ENCODE measurements around the gene OR8K3. TPM values are rescaled to one million over a fixed set of nuclear protein-coding genes. Genes with fewer than 3 reads are reported as not detected.

The OR8K3 gene
- total and polyA plus RNA-seq, 2 donors (not counting 3 experiments of a cell fraction or from before 2014, with no cell fraction given) = not detected

- Histone ChIP-seq H3K27me3 (ENCODE audit: control insufficient read depth in 2 of 2, insufficient read depth in 2 of 2, low read length in 2 of 2) (no peaks in the 10 kb centered on the region), H4K20me1 (replicated peaks; ENCODE audit: control insufficient read depth, extremely low read depth, insufficient read depth, low read length) (no peaks in the 10 kb centered on the region), H3K9me1 (replicated peaks; ENCODE audit: control insufficient read depth, extremely low read depth, insufficient read depth, low read length) (no peaks in the 10 kb centered on the region), H3K27ac (ENCODE audit: insufficient read depth, low read depth, low read length) (no peak overlapping the region), H3K9me3 (replicated peaks; ENCODE audit: control insufficient read depth, insufficient read depth, low read length) (peaks cover 1% of the 10 kb centered on the region), H2AFZ (ENCODE audit: low read depth, low read length) (no peak overlapping the region), H3K4me1 (ENCODE audit: control insufficient read depth, extremely low read depth, insufficient read depth, low read length) (no peaks in the 10 kb centered on the region), H3K79me2 (ENCODE audit: control insufficient read depth, insufficient read depth, low read length) (no peaks in the 10 kb centered on the region), H3K4me3 (replicated peaks in 1 of 3; ENCODE audit: insufficient read depth in 1 of 3, low read depth in 1 of 3, low read length in 3 of 3) (no peak overlapping the region), H3K9ac (replicated peaks; ENCODE audit: extremely low read depth, insufficient read depth, low read length) (no peak overlapping the region), H3K4me2 (ENCODE audit: insufficient read depth, low read length) (no peak overlapping the region), H3K36me3 (ENCODE audit: control insufficient read depth in 2 of 2, extremely low read depth in 1 of 2, insufficient read depth in 2 of 2, low read length in 2 of 2) (no peaks in the 10 kb centered on the region)
- POLR2A ChIA-PET = no interaction called here
- TF ChIP-seq POLR2AphosphoS5 (IDR thresholded peaks at IDR 0.05; ENCODE audit: insufficient read depth, low read depth, low read length) (no peak), MYC (IDR thresholded peaks at IDR 0.05; ENCODE audit: low read depth, low read length) (no peak), FOS (IDR thresholded peaks at IDR 0.05; ENCODE audit: borderline replicate concordance, insufficient read depth, low read length) (no peak), CTCF (IDR thresholded peaks at IDR 0.05; ENCODE audit: extremely low read depth in 1 of 2, insufficient read depth in 1 of 2, low read depth in 1 of 2, low read length in 2 of 2) (no peak), GATA2 (IDR thresholded peaks at IDR 0.05; ENCODE audit: insufficient read depth, insufficient read length, low read depth, low read length) (no peak), MAX (IDR thresholded peaks at IDR 0.05; ENCODE audit: insufficient read depth, insufficient read length) (no peak), POLR2A (IDR thresholded peaks at IDR 0.05; ENCODE audit: low read depth, low read length) (no peak), EZH2 (IDR thresholded peaks at IDR 0.05; ENCODE audit: borderline replicate concordance, low read depth, low read length, severe bottlenecking) (no peak), JUN (IDR thresholded peaks at IDR 0.05; ENCODE audit: borderline replicate concordance, insufficient read depth, insufficient read length, low read depth) (no peak)
- intact Hi-C loops (cut with micrococcal nuclease) = no loop called here
- dilution Hi-C loops (cut with MboI; ENCODE audit: extremely low pct_ligation_motif_present, low sequenced_read_pairs) = no loop called here
- FAIRE-seq = no peak
- no TSS peak for BruUV-seq (replicated peaks)
- no peak for DNase-seq (ENCODE audit: low read depth, low spot score)
- CTCF ChIA-PET = no interaction called here
Measured at GRCh38 chr11:56331861-56332491, 17.0 kb downstream of the OR8K3 start.
